HG03139 (cell line): ENCODE measurements around the gene TLDC2.
"Not testable (repeated sequence)": the region's sequence is repeated elsewhere in the genome, so short reads cannot be mapped to it uniquely, and the experiment has no call there.

Experiments
- ATAC-seq: cut with Tn5 transposase; IDR thresholded peaks from one replicate; pipeline ENCODE4 v1.9.1; 2021; ENCODE audit not compliant: unreplicated experiment

TLDC2 gene

DNA sequence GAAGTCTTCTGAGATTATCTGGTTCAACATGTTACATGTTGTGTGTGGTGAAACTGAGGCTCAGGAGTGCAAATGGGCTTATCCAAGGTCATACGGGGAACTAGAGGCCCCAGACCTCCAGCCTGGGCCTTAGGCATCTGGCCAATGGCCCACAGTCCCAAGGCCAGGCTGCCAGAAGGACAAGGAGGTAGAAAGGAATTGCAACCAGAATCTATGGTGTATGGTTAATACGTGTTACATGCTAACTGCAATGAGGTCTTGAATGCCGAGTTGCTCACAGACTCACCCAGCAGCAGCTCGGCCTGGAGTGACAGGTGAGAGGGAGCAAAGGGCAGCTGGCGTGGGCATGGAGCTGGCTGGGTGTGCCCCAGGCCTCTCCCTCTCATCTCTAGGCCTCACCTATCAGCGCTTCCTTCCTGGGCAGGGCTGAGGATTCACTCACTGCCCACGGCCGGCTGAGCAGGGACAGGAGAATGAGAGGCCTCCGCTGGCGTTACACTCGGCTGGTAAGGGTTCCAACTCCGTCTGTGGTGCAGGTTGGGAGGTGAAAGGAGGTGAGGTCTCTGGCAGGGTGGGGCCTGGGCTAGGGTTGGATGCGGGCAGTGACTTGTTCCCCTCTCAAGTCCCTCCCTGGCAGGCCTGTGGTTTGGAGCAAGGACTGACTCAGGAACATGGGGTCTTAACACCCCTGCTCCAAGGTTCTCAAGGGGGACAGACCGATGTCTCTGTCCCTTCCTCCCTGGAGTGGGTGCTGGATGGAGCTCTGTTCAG, at the start of gene TLDC2:
Gene TLDC2 (plus strand): TSS at position 437 of the 771 bp plus-strand sequence. CDS start 37 bp downstream, at position 474.
- ATAC-seq, result no peak

DNA sequence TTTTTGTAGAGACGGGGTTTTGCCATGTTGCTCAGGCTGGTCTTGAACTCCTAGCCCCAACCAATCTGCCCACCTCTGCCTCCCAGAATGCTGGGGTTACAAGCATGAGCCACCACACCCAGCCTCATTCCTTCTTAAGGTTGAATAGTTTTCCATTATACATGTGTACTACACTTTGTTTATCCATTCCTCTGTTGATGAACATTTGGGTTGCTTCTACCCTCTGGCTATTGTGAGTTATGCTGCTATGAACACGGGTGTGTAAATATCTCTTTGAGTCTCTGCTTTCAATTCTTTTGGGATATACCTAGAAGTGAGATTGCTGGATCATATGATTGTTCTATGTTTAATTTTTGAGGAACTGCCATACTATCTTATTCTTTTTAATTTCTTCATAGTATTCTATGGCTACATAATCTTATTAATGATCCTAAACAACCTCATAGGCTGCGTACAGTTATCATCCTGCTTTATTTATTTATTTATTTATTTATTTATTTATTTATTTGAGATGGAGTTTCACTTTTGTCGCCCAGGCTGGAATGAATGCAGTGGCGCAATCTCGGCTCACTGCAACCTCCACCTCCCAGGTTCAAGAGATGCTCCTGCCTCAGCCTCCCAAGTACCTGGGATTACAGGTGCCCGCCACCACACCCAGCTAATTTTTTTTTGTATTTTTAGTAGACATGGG, 49.2 kb upstream of the TLDC2 start:
- no peak for ATAC-seq

DNA sequence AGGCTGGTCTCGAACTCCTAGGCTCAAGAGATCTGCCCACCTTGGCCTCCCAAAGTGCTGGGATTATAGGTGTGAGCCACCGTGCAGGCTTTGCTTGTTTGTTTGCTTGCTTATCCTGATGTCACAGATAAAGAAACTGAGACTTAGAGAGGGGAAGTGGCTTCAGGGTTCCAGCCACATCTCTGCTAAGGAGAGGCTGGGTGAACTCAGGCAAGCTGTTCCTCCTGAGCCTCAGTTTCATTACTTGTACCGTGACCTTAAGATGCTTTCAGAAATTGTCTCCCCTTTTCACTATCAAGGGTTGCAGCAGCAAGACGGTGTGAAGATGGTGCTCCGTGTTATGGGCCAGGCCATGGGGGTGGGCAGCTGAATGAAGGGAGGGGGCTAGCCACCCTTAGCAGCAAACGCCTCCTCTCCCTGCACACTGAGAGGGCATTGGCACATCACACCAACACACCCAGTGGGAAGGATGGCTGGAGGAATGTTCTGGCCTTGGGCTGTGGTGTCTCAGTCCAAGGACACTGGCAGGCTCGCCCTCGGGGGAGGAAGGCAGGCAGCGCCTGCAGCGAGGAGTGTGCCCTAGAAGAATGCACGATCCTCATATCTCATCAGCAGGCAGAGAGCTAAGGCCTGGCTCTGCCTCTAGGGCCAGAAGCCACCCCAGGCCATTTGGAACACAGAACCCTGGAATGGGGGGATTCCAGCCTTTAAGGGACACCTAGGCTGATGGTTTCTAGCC, 48.2 kb upstream of the TLDC2 start:
- ATAC-seq, result no peak

DNA sequence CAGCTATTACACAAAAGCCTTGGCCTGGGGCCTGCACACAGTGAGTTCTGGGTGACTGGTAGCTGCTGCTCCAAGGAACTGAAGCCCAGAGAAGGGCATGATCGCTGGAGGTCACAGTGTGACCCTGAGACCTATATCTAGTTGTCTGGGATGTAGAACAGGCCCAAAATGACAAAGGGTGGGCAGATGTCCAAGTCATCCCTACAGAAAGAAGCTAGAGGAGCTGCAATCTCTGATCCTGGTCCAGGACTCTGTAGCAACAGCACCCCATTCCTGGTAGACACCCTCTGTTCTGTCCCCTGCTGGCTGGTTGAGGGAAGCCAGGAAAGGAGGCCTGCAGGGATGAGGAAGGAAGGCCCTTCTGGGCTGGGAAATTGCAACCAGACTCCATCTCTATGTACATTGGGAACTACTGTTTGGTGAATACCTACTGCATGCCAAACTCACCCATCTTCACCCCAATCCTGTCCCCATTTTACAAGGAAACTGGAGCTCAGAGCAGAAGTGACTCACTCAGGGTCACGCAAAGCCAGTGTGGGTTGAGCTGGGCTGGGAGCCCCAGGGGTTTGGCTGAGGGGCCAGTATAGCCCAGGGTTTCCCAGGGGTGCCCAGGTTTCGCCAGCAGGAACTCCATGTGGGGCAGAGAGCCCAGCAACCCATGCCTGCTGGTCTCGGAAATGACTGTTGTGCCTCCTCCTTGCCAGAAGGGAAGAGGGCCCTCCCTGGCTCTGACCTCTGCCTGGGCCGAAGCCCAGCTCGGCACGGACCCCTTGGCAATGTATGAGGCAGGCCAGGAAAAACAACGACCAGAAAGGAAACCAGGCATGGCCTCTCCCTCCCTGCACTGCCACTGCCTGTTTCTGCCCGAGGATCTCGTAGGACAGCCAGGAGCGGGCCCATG, 44.9 kb upstream of the TLDC2 start:
- no peak for ATAC-seq

DNA sequence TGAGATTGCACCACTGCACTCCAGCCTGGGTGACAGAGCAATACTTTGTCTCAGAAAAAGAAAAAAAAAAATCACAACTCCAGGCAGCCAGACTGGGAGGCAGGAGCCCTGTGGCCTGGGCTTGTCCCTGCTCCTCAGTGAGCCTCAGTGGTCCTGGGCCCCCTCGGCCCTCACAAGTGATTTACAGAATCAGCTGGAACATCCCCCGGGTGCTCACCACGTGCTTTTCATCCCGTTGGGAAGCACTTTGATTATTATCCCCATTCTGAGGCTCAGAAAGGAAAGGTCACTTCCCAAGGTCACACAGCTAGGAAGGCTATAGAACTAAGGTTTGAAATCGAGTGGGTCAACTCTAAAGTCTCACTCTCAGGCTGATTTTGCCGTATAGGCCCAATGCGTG, 43.1 kb upstream of the TLDC2 start:
- ATAC-seq, result no peak

DNA sequence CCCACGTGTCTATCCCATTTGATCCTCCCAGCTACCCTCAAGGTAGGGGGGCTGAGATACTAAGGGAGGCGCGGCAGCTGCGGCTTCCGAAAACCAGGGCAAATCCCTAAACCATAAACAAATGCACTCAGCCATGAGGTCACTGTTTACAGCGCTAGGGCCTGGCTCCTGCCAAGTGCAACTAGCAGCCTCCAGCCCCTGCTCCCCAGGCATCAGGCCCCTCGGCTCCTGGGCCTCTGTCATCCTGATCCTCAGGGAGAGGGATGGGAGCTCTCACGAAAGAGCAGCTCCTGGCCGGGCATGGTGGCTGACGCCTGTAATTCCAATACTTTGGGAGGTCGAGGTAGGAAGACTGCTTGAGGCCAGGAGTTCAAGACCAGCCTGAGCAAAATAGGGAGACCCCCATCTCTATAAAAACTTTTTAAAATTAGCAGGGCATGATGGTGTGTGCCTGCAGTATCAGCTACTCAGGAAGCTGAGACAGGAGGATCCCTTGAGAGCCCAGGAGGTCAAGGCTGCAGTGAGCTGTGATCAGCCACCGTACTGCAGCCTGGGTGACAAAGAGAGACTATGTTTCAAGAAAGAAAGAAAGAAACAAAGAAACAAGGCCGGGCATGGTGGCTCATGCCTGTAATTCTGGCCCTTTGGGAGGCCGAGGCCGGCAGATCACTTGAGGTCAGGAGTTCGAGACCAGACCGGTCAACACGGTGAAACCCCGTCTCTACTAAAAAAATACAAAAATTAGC, 42.5 kb upstream of the TLDC2 start:
- no peak for ATAC-seq

DNA sequence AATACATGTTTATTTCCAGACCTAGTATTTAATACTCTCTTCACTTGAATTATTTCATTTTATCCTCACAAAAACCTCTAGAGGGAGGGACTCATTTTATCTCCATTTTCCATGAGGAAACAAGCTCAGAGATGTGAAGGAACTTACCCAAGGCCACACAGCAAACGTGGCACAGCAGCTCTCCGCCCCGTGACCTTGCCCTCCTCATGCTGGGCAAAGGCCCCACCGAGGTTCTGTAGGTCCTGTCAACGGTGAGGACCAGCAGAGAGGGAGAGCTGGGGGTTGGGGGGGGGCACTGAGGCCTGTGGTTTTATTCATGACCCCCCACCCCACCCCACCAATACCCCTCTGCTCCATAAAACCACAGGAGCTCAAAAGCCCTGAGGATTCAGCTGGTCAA, 40.9 kb upstream of the TLDC2 start:
- no peak for ATAC-seq

DNA sequence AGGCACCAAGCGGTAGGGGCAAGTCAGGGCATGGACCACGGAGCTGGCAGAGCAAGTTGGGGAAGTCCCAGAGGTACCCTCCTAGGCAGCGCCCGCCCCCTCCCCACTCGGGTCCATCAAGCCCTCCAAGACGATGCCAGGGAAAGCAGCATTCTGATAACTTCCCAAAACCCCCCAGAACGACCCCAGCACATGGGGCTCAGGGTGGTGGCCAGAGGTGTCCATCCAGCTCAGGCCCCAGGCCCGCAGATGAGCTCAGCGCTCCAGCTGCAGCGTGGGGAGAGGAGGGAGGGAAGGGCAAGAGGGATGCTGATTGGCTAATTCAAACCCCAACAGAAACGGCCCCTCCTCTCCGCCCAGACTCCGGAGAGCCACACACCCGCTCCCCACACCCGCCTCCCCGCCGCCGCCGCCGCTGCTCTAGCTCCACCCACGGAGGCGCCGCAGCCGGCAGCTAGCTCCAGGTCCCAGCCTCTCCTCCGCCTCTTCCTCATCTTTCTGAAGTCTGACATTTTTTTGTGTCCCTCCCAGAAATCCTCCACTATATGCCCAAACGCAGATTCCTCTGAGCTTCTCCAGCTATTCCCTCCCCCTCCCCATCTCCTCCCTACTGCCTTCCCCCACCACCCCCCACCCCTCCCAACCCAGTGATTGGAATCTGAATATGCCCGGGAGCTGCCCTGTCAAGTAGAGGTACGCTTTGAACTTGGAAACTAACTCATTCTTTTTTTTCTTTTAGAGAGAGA, 40.3 kb upstream of the TLDC2 start:
- ATAC-seq, result peak; percentile 74

DNA sequence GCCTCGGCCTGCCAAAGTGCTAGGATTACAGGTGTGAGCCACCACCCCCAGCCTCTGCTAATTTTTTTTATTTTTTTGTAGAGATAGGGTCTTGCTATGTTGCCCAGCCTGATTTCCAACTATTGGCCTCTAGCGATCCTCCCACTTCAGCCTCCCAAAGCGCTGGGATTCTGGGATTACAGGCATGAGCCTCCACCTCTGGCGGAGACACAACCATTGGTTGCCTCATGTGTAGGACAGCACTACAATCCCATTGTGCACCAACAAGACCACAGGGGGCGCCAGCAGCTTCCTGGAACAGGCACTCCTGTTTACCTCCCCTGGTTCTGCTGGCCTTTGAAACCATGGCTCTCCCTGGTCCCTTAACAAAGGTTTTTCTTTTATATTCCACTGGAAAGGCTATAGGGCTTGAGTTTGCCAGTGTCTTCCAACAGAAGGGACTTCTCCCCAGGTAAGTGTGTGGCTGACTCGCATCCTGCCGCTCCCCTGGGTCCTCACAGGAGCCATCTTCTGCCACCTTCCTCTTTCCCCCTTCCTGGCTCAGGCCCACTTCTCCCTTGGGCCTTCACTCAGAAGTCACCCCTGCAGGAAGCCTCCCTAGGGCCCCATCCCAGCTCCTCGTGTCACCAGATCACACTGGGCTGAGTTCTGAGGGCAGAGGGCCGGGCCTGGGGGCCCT, 39.2 kb upstream of the TLDC2 start:
- ATAC-seq, result no peak

DNA sequence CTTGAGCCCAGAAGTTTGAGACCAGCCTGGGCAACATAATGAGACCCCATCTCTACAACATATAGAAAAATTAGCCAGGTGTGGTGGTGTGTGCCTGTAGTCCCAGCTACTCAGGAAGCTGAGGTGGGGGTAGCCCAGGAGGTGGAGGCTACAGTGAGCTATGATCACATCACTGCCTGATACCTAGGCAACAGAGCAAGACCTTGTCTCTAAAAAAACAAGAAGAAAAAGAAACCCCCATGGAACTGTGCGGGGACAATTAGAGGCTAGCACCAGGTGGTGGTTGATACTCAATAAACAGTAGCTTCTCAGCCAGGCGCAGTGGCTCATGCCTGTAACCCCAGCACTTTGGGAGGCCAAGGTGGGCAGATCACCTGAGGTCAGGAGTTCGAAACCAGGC, 37.6 kb upstream of the TLDC2 start:
- not testable (repeated sequence) for ATAC-seq

DNA sequence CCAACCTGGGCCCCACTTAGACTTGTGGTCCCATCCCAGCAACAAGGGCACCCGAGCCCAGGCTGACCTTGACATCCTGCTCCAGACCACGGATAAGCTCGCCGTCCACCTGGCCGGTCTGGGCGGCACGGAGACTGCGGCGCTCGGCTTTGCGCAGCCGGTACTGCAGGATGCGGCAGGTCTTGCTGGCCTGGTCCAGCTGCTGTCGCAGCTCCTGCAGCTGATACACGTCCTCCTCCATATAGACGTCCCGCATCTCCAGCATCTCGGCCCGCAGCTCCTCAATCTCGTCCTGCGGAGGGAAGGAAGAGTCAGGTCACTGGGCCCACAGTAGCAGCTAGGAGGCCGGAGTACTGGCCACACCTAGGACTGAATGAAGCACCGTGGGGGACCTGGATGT, 36.8 kb upstream of the TLDC2 start:
- no peak for ATAC-seq

DNA sequence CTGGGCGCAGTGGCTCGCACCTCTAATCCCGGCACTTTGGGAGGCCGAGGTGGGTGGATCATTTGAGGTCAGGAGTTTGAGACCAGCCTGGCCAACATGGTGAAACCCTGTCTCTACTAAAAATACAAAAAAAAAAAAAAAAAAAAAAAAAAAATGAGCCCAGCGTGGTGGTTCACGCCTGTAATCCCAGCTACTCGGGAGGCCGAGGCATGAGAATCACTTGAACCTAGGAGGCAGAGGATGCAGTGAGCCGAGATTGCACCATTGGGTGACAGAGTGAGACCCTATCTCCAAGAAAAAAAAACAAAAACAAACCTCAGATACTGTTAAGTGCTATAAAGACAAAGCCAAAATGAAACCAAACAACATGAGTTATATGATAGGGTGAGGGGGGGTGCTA, 34.9 kb upstream of the TLDC2 start:
- ATAC-seq, result not testable (repeated sequence)

DNA sequence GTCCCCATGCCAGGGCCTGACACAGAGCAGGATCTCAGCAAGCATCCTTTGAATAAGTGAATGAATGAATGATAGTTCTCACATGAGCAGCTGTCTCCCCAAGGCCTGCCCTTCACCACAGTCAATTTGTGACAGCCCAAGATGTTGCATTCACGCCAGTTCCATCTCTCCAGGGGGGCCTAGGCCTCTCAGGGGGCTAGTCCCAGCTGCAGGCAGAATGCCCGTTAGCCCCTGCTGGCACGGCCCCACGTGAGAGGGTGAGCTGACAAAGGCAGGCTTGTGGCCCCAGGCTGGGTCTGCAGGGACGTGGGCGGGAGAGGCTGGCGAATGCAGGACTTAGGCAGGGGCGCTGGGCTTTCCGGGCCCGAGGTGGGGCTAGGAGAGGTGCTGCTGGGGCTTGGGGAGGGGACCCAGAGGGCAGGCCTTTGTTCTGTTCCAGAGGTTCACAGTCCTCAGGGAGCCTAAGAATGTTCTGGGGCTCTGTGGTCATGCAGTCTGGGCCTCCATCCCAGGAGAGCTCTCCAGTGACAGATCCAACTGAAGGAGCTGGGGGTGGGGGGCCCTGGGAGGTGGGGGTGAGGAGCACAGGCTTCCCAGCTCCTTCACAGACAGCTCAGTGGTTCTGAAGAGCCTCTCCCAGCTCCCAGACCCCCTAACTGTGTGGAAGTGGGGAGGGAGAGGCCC, 30.5 kb upstream of the TLDC2 start:
- no peak for ATAC-seq

DNA sequence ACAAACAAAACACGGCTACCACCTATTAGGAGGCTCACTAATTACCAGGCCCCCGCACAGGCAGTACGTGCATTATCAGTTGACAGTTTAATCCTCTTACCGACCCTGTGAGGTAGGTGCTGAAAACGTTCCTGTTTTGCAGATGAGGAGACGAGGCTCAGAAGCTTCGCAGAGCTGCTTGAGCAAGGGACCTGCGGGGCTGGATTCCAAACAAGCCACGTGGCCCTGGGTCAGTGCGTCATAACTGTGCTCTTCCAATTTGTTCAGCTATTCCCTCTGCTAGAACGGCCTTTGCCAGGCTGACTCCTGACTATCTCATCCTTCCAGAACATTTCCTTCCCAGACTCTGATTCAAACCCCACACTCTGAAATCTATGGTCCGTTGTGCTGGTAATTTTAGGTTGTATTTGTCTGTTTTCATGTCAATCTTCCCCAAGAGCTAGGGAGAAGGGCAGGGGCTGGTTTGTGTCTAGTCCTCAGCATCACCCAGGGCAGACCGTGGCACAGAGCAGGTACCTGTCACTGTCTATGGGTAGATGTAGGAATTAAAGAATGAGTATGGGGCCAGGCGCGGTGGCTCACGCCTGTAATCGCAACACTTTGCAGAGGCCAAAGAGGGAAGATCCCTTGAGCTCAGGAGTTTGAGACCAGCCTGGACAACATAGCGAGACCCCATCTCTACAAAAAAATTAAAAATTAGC, 28.8 kb upstream of the TLDC2 start:
- ATAC-seq, result no peak

DNA sequence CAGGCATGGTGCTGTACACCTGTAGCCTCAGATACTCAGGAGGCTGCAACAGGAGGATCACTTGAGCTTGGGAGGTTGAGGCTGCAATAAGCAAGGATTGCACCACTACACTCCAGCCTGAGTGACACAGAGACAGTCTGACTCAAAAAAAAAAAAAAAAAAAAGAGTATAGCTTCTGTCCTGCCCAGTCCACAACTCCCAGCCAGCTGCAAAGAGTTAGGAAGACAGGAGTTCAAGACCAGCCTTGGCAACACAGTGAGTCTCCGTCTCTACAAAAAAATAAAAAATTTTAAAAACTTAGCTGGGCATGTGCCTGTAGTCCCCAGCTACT, 28.3 kb upstream of the TLDC2 start:
- no peak for ATAC-seq

DNA sequence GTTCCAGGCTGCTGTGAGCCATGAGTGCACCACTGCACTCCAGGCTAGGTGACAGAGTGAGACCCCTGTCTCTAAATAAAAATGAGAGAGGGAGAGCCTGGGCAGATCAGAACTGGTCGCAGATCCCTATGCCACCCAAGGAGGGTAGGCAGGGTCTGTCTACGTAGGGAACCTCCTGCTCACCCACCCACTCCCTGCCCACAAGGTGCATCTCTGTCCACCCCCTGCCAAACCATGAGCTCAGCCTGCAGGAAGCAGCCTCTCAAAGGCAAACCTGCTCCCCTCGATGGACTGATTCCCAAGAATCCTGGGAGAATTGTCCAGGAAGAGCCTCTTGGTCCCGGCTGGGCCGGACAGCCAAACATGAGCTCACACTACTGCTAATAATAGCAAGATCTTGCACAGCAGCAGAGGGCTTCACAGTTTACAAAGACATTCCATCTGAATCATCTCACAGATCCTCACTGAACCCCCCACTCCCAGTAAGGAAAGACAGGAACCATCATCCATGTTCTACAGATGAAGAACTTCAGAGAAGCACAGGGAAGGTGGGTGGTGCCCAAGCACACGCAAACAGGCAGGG, 27.8 kb upstream of the TLDC2 start:
- no peak for ATAC-seq

DNA sequence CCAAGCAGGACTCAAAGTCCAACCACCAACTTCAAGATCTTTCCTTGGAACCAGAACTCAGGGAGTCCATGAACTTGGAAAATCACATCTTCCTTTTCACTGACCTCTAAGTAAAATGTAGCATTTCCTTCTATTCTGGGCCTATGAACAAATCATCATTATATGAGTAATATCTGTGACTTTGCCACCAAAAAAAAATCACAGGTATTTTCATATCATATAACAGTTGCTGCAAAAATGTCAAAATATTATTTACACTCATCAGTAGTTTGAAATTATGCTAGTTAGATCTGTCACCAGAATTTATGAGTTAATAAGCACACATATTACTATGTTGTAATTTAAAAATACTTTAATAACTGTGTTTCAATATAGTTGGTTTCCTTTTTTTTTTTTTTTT, 27.3 kb upstream of the TLDC2 start:
- ATAC-seq, result no peak
